HepG2 (cell line): ENCODE results near the gene TASP1. TPM values are rescaled to one million over a fixed set of nuclear protein-coding genes. Genes with fewer than 3 reads are reported as not detected.
A peak's percentile ranks its signal among the peaks of the same experiment; 100 is the strongest.

Experiments used
- CREBL2 ChIP-seq: sonication (generic); formaldehyde crosslinking; IDR thresholded peaks from 2 replicates; pipeline ENCODE4 v1.8.1; 2023; ENCODE audit warnings: missing genetic modification reagents, mild to moderate bottlenecking, borderline replicate concordance
- GABPA ChIP-seq, 2 experiments: IDR thresholded peaks; 2 replicates each; pipeline ENCODE4 v1.6.1; 2011 to 2016; ENCODE audit warnings: low read depth in 2 of 2, low read length in 1 of 2, missing biosample characterization in 1 of 2, missing genetic modification characterization in 1 of 2
- HOXA7 ChIP-seq: sonication (generic); formaldehyde crosslinking; IDR thresholded peaks from 2 replicates; pipeline ENCODE4 v1.8.1; 2022; ENCODE audit warnings: mild to moderate bottlenecking, missing genetic modification reagents, moderate library complexity
- IRF1 ChIP-seq: sonication (generic); formaldehyde crosslinking; IDR thresholded peaks from 2 replicates; pipeline ENCODE4 v1.4.0; 2020; ENCODE audit warnings: low read depth, mild to moderate bottlenecking, missing genetic modification reagents
- NFYB ChIP-seq: sonication (generic); formaldehyde crosslinking; IDR thresholded peaks from 2 replicates; pipeline ENCODE4 v1.4.0; 2020; ENCODE audit warnings: missing genetic modification reagents
- TBX3 ChIP-seq: fragments of 450-650 bp; IDR thresholded peaks from 2 replicates; pipeline ENCODE4 v1.6.1; 2017; ENCODE audit warnings: antibody characterized with exemption, mild to moderate bottlenecking, inconsistent platforms, borderline replicate concordance
- ZBTB10 ChIP-seq: sonication (generic); formaldehyde crosslinking; IDR thresholded peaks from 2 replicates; pipeline ENCODE4 v1.4.0; 2020; ENCODE audit warnings: missing genetic modification reagents, borderline replicate concordance
- ZFAT ChIP-seq: sonication (generic); formaldehyde crosslinking; conservative IDR thresholded peaks from 2 replicates; pipeline ENCODE4 v1.8.1; 2023; ENCODE audit warnings: missing genetic modification reagents, inconsistent platforms
- ZFP91 ChIP-seq: sonication (generic); formaldehyde crosslinking; IDR thresholded peaks from 2 replicates; pipeline ENCODE4 v1.9.0; 2022; ENCODE audit warnings: missing genetic modification reagents, mild to moderate bottlenecking, borderline replicate concordance
- ZMYM2 ChIP-seq: sonication (generic); formaldehyde crosslinking; IDR thresholded peaks from 2 replicates; pipeline ENCODE4 v1.8.0; 2022; ENCODE audit warnings: mild to moderate bottlenecking, missing genetic modification reagents
- ZNF180 ChIP-seq: sonication (generic); formaldehyde crosslinking; IDR thresholded peaks from 2 replicates; pipeline ENCODE4 v1.4.0; 2020; ENCODE audit warnings: low read depth, missing genetic modification reagents, borderline replicate concordance
- ZNF280B ChIP-seq: sonication (generic); formaldehyde crosslinking; IDR thresholded peaks from 2 replicates; pipeline ENCODE4 v1.5.0; 2020; ENCODE audit warnings: missing genetic modification reagents, mild to moderate bottlenecking, borderline replicate concordance
- ZNF646 ChIP-seq: sonication (generic); formaldehyde crosslinking; IDR thresholded peaks from 2 replicates; pipeline ENCODE4 v1.9.0; 2021; ENCODE audit warnings: mild to moderate bottlenecking, missing genetic modification reagents
- polyA plus RNA-seq, 8 experiments: library from polyadenylated mRNA; depleted of rRNA in 3 of 8; stranded (reverse) in 7 of 8; unstranded in 1 of 8; fragments of >200 nt; fragmentation: Illumina TruSeq in 4 of 8; extraction: Trizol in 4 of 8; gene quantifications; 2 replicates each; pipeline versions ENCODE4 v1.2.1 to v1.2.3, GENCODE V29; 2011 to 2016; ENCODE audit warnings: low read depth in 4 of 8, missing spikeins in 1 of 8, mixed read lengths in 1 of 8; ENCODE audit not compliant: insufficient read depth in 1 of 8
- total RNA-seq, 5 experiments: library from RNA; depleted of rRNA; stranded (reverse); fragments of >200 nt; fragmentation: Illumina TruSeq; extraction: Trizol; gene quantifications; 2 replicates each; pipeline ENCODE4 v1.2.3, GENCODE V29; 2016; ENCODE audit warnings: low read depth in 1 of 5

TASP1 gene
- total and polyA plus RNA-seq, 2 of the 13 experiments (the other 11 are each of a cell fraction or from before 2014, with no cell fraction given), result 10.0 to 25.2 TPM

GRCh38 chr20:13681248-13682125, 42.8 kb upstream of the TASP1 start (continued):
- TF ChIP-seq ZNF646 (CRISPR knock-in tag) (no peak), ZNF280B (CRISPR knock-in tag) (no peak), ZNF180 (CRISPR knock-in tag) (no peak), TBX3 (no peak), HOXA7 (no peak), ZMYM2 (CRISPR knock-in tag) (peak; percentile 32; the same call in 1 of the 2 replicates), IRF1 (no peak), GABPA (IDR thresholded peaks at IDR 0.05; ENCODE audit: low read depth, low read length) (no peak), GABPA (CRISPR knock-in tag; IDR thresholded peaks at IDR 0.05; ENCODE audit: low read depth) (peak; percentile 54; the same call in 1 of the 2 replicates), ZBTB10 (CRISPR knock-in tag) (0 out of 2 replicates have a peak, but pooled peaks have one; percentile 14), ZFAT (CRISPR knock-in tag) (no peak), NFYB (CRISPR knock-in tag) (no peak), ZFP91 (no peak), CREBL2 (no peak)
